HG02623 (cell line): ENCODE results near the gene ELMOD1.
"Not testable (repeated sequence)": the region's sequence is repeated elsewhere in the genome, so short reads cannot be mapped to it uniquely, and the experiment has no call there.

Experiments used
- ATAC-seq: cut with Tn5 transposase; IDR thresholded peaks from one replicate; pipeline ENCODE4 v1.9.1; 2021; ENCODE audit warnings: moderate library complexity; ENCODE audit not compliant: unreplicated experiment

The ELMOD1 gene

DNA sequence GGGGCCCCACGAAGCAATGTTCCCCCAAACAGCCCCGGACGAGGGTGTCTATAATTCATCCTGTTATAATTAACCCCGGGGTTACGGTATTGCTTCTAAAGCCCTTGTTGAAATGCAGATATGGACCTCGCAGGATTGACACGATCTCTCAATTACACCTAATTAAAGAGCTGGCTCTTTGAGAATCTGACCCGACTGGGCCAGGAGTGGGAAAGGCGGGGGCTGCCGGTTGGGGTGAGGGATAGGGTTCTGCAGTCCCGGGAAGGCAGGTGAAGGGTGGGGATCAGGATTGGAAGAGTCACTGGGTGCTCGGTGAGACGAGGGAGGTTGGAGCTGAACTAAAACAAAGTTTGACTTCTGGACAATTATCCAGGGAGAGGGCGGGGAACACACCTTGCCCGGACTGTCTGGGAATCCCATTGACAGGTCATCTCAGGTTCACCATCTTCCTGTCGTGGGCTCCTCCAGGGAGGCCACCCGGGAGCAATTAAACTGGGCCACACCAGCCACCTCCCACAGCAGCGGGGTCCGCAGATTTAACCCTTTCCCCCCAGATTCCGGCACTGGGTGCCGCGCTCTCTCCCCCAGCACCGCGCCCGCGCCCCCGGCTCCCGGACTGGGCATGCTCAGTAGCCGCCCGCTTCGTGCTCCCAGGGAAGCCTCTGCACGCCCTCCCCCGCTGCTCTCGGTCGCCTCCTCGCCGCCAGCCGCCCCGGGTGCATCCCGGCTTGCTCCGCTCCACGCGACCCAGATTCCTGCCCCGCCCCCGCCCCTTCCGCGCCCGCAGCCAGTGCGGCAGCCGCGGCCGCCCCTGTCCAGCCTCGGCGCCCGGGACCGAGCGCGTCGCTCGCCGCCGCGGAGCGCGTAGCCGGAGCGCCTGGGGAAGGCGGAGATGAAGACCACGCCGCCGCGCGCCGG is at the start of gene ELMOD1:
Gene ELMOD1 (plus strand): TSS at position 688 of the 918 bp plus-strand sequence. CDS start 27,043 bp downstream, outside the sequence.
- ATAC-seq, result no peak

GRCh38 chr11:107545101-107545514 is 45.8 kb upstream of the ELMOD1 start:
- ATAC-seq, result no peak

DNA sequence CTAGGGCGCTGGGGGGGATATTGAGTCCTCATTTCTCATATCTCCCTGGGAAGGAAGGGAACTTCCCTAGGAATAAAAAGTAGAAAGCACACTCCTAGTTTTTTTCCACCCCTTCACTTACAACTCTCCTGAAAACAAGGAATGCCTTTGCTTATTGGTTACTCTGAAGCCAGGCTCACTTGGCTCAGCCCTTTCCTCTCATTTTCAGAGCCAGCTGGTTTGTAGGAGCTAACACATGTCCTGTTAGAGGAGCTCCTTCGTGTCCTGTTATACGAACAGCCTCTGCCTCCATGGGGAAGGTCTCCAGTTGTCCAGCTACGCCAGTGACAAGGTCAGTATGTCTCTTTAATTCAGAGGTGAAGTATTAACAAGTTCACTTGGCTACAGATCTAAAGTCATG is 43.0 kb upstream of the ELMOD1 start:
- ATAC-seq, result no peak

- no peak for ATAC-seq
Measured at GRCh38 chr11:107549253-107549953, 41.5 kb upstream of the ELMOD1 start.

- no peak for ATAC-seq
Measured at GRCh38 chr11:107549954-107550285, 41.0 kb upstream of the ELMOD1 start.

DNA sequence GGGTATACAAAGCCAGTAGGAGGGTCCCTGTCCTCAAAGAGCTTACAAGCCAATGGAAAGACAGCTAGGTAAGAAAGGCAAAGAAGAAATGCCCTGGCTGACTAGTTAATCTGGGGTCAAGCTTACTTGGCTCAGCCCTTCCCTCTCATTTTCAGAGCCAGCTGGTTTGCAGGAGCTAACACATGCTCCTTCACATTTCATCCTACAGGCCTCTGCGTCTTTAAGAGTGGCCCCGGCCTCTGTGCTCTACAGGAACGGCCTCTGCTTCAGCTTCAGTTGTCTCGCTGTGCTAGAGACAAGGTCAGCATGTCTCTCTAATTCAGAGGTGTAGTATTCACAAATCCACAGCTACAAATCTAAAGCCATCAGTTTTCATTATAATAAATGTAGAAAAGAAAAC is 40.6 kb upstream of the ELMOD1 start:
- ATAC-seq, result no peak

DNA sequence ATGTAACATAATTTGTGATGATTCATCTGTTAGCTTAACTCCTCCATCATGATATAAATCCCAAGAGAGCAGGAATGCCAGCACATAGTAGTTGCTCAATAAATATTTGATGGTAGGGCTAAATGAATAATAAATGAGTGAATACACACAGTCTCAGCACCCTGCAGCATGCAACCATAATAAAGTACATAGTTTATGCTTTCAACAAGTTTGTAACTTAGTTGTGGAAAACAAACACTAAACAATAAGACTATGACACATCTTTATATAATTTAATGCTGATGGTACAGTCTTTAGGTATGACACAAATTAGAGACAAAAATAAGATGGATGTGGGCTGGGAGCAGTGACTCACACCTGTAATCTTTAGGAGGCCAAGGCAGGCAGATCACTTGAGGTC is 29.3 kb upstream of the ELMOD1 start:
- no peak for ATAC-seq

- no peak for ATAC-seq
Measured at GRCh38 chr11:107562647-107563208, 28.2 kb upstream of the ELMOD1 start.

DNA sequence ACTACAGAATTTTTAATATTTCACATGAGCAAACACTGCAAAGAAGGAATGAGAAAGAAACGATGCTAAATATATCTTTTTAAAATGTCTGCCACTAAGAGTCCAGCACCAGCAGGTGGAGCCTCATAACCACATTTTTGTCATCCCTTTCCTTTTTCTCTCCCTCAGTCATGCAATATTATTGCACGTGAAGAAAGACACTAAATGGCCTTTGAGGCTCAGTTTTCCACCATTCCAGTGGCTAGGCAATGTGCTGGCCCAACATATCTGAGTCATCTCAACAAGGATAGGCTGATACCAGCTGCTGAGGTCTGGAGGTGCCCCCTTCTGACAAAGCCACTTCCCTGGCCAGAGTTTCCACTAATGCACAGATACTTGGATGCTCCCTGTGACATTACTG is 27.2 kb upstream of the ELMOD1 start:
- ATAC-seq, result peak; percentile 24

DNA sequence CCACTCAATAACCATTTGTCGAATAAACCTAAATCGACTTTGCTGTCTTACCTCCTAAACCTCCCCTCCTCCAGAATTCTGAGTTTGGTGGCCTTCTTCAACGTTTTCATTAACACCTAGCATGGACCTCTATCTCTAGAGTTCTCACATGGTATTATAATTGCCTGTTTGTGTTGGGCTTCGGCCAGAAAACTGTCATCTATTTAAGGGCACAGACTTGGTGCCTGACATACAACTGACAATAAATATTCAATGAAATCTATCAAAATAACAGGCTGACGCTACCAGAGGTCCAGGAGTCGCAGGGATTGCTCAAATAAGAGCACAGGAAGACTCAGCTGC is 26.1 kb upstream of the ELMOD1 start:
- peak; percentile 6 for ATAC-seq

DNA sequence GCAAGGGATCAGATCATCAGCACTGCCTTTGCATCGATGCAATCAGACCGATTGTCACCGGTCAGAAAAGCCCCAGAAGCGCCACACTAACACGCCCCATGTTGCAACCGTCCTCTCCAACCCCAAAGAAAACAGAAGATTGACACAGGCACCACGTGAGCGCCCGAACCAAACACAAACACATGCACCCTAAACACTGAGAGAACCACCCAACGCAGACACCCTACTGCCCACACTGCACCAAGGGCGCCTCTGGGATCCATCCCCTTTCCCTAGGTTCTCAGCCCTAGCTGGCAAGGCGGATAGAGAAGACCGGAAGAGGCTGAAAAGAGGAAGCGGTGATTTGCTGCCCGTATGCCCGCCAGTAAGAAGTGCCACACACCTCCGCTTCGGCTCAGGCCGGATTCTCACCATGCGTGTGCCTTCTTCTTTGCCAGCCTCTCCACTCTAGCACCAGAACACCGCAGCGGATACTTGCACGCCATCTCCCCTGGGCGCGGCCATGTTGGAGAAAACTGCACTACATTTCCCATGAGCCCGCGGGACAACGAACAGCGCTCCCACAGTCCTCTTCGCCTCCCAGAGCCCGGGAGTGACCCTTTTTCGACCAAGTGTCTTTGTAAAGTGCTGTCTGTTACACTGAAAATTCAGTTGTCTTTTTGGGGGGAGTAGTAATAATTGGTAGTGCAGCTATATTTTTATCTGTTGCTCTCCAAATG is 25.6 kb upstream of the ELMOD1 start, which contains the start of gene ALKBH8:
Gene ALKBH8 (minus strand): TSS at position 517 of the 719 bp plus-strand sequence. CDS start 4,842 bp downstream, outside the sequence.
- ATAC-seq, result peak; percentile 76

DNA sequence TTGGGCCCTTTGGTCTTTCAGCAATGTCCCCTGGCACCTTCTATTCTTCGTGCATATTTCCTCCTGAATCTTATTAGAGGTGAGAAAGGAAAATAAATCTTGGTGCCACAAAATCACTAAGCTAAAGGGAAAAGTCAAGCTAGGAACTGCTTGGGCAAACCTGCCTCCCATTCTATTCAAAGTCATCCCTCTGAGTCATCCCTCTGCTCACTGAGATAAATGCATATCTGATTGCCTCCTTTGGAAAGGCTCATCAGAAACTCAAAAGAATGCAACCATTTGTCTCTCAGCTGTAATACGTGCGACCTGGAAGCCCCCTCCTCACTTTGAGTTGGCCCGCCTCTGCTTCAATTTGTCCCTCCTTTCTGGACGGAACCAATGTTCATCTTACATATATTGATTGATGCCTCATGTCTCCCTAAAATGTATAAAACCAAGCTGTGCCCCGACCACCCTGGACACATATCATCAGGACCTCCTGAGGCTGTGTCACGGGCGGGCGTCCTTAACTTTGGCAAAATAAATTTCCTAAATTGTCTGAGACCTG is 24.9 kb upstream of the ELMOD1 start:
- ATAC-seq, result peak; percentile 0

DNA sequence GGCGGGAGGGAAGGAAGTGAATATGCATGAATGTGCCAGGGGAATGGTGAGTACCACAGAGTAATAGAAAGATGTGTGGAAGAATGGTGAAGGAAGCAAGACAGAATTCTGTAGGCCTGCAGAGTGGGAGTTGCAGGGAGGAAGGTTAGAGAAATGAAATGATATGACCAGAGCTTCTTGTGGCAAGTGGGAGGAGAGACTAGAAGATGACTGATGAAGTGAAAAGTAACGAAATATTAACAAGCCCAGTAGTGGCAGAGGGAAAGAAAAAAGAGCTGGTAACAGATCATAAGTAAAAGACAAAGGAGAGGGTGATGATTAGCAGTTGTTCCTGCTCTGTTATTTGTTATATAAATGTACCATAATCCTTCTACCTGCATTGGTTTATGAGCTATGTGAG is 24.4 kb upstream of the ELMOD1 start:
- no peak for ATAC-seq

GRCh38 chr11:107567739-107568335 is 23.1 kb upstream of the ELMOD1 start:
- no peak for ATAC-seq

DNA sequence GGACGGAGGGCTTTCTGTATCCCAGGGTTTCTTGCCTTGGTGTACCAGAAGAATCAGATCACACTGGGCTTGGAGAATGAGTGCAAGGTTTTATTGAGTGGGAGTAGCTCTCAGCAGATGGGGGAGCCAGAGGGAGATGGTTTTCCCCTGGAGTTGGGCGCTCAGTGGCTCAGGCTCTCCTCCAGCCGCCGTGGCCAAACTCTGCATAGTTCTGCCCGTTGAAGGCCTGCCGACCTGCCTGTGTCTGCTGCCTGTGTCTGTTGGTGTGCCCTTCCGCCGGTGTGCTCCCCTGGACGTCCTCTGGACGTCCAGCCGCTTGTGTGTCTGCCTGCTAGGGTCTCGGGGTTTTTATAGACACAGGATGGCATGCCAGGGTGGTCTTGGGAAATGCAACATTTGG is 20.9 kb upstream of the ELMOD1 start:
- no peak for ATAC-seq

GRCh38 chr11:107573438-107573837 is 17.5 kb upstream of the ELMOD1 start:
- ATAC-seq, result no peak

GRCh38 chr11:107576497-107577345 is 14.2 kb upstream of the ELMOD1 start:
- not testable (repeated sequence) for ATAC-seq

DNA sequence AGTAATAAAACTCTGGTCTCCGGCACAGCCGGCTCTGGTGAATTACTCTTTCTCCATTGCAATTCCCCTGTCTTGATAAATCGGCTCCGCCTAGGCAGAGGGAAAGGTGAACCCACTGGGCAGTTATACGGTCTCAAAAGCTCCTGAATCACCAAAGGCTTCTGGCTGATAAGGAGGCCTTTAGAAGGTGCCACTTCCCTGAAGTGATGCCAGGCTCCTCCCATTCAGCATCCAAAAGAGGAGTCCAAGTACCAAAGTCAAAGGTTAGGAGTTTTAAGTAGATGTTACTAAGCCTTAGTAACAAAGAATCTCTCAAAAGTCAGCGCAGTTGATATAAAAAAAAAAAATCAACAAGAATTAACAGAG is 13.6 kb upstream of the ELMOD1 start:
- no peak for ATAC-seq

- ATAC-seq, result not testable (repeated sequence)
Measured at GRCh38 chr11:107579169-107579568, 11.8 kb upstream of the ELMOD1 start.

DNA sequence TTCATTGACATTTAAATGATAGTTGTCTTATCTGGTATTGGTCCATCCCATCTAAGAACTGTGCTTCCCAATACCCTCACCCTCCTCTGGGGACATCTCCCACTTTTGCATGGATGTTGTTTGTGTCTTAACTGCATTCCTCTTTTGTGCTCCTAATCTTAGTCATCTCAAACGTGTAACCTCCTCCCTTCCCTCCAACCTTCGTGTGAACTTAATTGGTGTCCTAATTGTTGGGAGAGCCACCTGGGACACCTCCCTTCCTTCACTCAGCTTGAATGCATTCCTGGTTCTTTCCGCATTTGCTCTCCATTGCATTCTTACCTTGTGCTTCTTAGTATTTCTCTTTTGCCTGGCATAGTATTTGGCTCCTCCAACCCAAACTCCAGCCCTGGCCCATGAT is 9.8 kb upstream of the ELMOD1 start:
- no peak for ATAC-seq
